ENCODE data around the gene SDC4.
A peak's percentile ranks its signal among the peaks of the same experiment; 100 is the strongest.

SDC4 gene, protein sequence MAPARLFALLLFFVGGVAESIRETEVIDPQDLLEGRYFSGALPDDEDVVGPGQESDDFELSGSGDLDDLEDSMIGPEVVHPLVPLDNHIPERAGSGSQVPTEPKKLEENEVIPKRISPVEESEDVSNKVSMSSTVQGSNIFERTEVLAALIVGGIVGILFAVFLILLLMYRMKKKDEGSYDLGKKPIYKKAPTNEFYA

GRCh38 chr20:45347936-45348778 is at the start of gene SDC4:
SDC4 (minus strand) TSS chr20:45348424; CDS start chr20:45348384, 40 bp downstream.
- TF ChIP-seq, protein P1, sequence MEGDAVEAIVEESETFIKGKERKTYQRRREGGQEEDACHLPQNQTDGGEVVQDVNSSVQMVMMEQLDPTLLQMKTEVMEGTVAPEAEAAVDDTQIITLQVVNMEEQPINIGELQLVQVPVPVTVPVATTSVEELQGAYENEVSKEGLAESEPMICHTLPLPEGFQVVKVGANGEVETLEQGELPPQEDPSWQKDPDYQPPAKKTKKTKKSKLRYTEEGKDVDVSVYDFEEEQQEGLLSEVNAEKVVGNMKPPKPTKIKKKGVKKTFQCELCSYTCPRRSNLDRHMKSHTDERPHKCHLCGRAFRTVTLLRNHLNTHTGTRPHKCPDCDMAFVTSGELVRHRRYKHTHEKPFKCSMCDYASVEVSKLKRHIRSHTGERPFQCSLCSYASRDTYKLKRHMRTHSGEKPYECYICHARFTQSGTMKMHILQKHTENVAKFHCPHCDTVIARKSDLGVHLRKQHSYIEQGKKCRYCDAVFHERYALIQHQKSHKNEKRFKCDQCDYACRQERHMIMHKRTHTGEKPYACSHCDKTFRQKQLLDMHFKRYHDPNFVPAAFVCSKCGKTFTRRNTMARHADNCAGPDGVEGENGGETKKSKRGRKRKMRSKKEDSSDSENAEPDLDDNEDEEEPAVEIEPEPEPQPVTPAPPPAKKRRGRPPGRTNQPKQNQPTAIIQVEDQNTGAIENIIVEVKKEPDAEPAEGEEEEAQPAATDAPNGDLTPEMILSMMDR (IDR thresholded peaks at IDR 0.05; ENCODE audit: low read depth, low read length), result no peak
- peak; percentile 49 for DNase-seq (ENCODE audit: low read depth, low spot score)
- in situ Hi-C loops (cut with HindIII; ENCODE audit: low sequenced_read_pairs), result no loop called here
- H3K4me3 ChIP-seq (ENCODE audit: low read depth, low read length), result peak within 1 kb of the TSS; percentile 89

DNA sequence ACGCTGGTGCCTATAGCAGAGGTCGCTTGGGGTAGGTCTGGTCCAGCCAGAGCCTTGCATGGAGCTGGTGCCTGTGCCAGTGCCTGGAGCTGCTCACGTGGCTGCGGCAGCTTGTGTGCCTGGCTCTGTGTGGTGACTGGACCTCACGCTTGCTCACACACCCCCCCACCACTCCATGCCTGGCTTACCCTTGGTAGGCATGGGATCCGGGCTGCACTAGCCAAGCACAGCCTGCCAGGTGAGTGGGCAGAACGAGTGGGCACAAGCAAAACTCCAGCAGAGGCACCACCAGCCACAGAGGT is 46.8 kb upstream of the SDC4 start:
- no peak overlapping the region for H3K4me3 ChIP-seq (ENCODE audit: low read depth, low read length)
- TF ChIP-seq, protein P1 (IDR thresholded peaks at IDR 0.05; ENCODE audit: low read depth, low read length), result no peak
- in situ Hi-C loops (cut with HindIII; ENCODE audit: low sequenced_read_pairs), result no loop called here
- no peak for DNase-seq (ENCODE audit: low read depth, low spot score)

DNA sequence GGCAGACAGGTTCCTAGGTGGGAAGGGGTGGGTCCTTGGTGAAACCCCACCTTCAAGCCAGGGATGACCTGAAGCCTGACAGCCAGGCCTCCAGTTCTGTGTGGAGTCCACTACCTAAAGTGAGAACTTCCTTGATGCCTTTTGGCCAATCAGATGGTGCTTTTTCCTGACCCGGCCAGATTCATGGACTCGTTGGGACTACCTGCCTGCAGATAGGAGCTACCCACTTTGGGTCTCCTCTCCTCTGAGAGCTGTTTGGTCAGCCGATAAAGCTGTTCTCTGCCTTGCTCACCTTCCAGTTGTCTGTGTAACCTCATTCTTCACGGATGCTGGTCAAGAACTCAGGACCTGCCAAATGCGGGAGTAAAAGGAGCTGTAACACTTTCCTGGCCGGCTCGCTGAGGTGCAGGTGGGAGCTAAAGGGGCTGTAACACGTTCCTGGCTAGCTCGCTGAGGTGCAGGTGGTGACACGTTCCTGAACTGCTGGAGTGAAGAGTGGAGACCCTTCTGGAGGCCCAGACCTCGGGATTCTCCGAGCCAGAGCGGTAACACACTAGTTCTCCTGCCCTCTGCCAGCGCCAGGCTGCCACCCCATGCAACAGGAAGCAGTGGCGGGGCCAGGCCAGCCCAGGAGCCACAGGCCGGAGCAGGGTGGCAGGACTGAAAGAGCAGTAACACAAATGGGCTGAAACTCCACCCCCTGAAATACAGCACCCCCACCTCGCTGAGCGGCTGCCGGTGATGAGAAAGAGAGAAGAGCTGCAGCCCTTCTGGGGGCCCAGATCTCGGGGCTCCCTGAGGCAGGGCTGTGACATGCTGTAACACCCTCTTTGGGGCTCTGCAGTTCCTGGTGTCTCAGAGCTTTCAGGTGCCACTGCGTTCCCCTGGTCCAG is 46.2 kb upstream of the SDC4 start:
- DNase-seq (ENCODE audit: low read depth, low spot score), result no peak
- TF ChIP-seq, protein P1 (IDR thresholded peaks at IDR 0.05; ENCODE audit: low read depth, low read length), result no peak
- H3K4me3 ChIP-seq (ENCODE audit: low read depth, low read length), result no peak overlapping the region
- in situ Hi-C loops (cut with HindIII; ENCODE audit: low sequenced_read_pairs), result no loop called here

DNA sequence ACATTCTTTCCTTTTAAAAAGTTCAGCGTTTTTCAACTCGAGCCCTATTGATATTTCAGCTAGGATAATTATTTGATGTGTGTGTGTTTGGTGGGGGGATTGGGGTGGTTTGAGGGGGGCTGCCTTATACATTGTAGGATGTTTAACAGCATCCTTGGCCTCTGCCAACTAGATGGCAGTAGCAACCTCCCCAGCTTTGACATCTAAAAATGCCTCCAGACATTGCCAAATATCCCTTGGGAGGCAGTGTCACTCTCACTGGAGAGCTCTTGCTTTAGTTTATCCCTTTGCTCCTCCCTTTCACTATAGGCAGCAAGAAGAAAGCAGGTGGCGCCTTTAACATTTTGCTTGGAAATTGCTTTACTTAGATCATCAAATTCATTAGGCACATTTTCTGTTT is 44.5 kb upstream of the SDC4 start:
- TF ChIP-seq, protein P1 (IDR thresholded peaks at IDR 0.05; ENCODE audit: low read depth, low read length), result no peak
- no peak for DNase-seq (ENCODE audit: low read depth, low spot score)
- in situ Hi-C loops (cut with HindIII; ENCODE audit: low sequenced_read_pairs), result no loop called here
- H3K4me3 ChIP-seq (ENCODE audit: low read depth, low read length), result no peak overlapping the region

DNA sequence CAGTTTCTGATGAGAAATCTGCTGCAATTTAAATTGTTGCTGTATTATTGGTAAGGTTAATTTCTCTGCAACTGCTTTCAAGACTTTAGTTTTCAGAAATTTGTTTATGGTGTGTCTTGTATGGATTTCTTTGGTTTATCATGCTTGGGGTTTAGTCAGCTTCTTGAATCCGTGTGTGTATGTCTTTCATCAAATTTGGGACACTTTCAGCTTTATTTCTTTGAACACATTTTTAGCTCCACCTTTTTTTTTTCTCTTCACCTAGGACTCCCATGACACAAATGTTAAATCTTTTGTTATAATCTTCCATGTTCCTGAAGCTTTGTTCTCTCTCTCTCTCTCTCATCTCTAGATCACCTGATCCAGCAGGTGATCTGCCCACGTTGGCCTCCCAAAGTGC is 43.3 kb upstream of the SDC4 start:
- TF ChIP-seq, protein P1 (IDR thresholded peaks at IDR 0.05; ENCODE audit: low read depth, low read length), result no peak
- no peak overlapping the region for H3K4me3 ChIP-seq (ENCODE audit: low read depth, low read length)
- in situ Hi-C loops (cut with HindIII; ENCODE audit: low sequenced_read_pairs), result no loop called here
- DNase-seq (ENCODE audit: low read depth, low spot score), result no peak

GRCh38 chr20:45390931-45391330 is 42.7 kb upstream of the SDC4 start:
- no peak for DNase-seq (ENCODE audit: low read depth, low spot score)
- no peak overlapping the region for H3K4me3 ChIP-seq (ENCODE audit: low read depth, low read length)
- in situ Hi-C loops (cut with HindIII; ENCODE audit: low sequenced_read_pairs), result no loop called here
- TF ChIP-seq, protein P1 (IDR thresholded peaks at IDR 0.05; ENCODE audit: low read depth, low read length), result no peak

Data from astrocyte of the spinal cord (primary cell).